B cell (primary cell): ENCODE measurements around the gene SPRR5. TPM values are rescaled to one million over a fixed set of nuclear protein-coding genes. Genes with fewer than 3 reads are reported as not detected.

Experiments
- ATAC-seq: fragments of 200-7000 bp; cut with Tn5 transposase; one replicate; pipeline ENCODE4 v1.10.0; 2021; ENCODE audit warnings: low read depth, mild to moderate bottlenecking, moderate number of reproducible peaks, moderate library complexity
- CTCF ChIA-PET: fragments of 350-600 bp; sonication (Branson Sonifier 250); formaldehyde crosslinking; loops from one replicate; lab custom pipeline; 2021; ENCODE audit warnings: antibody characterized with exemption, inconsistent platforms; lab: Charles Lee
- POLR2A ChIA-PET: fragments of 350-600 bp; sonication (Branson Sonifier 250); formaldehyde crosslinking; loops from one replicate; lab custom pipeline; 2021; ENCODE audit warnings: antibody characterized with exemption; lab: Charles Lee
- DNase-seq: peaks from one replicate; pipeline ENCODE4 v3.0.0; 2013
- H2AFZ ChIP-seq: 2 replicates; pipeline ENCODE4 v1.6.1; 2012; ENCODE audit warnings: mild to moderate bottlenecking, low read depth, low read length; ENCODE audit not compliant: insufficient read depth, poor library complexity, severe bottlenecking
- H3K27ac ChIP-seq, 2 donors: 1 replicate in 1 of 2; 2 replicates in 1 of 2; pipeline ENCODE4 v1.5.1; 2012 to 2013; ENCODE audit warnings: low read length in 2 of 2, mild to moderate bottlenecking in 2 of 2, moderate library complexity in 1 of 2
- H3K27me3 ChIP-seq, 4 experiments: fragments of 200-600 bp in 1 of 4; sonication (generic) in 1 of 4; replicated peaks in 1 of 4; 1 replicate in 2 of 4; 2 replicates in 2 of 4; pipeline versions ENCODE4 v1.6.1 to v1.7.0; 2013 to 2016; ENCODE audit warnings: low read length in 3 of 4, mild to moderate bottlenecking in 2 of 4, mixed read lengths in 1 of 4, moderate library complexity in 1 of 4; ENCODE audit not compliant: insufficient read depth in 4 of 4, control insufficient read depth in 3 of 4; ENCODE audit errors: control extremely low read depth in 1 of 4
- H3K36me3 ChIP-seq, 2 experiments: replicated peaks in 1 of 2; 1 replicate in 1 of 2; 2 replicates in 1 of 2; pipeline versions ENCODE4 v1.6.1 to v1.7.1; 2013; ENCODE audit warnings: low read length in 1 of 2; ENCODE audit not compliant: insufficient read depth in 2 of 2, control insufficient read depth in 1 of 2; ENCODE audit errors: control extremely low read depth in 1 of 2, extremely low read depth in 1 of 2
- H3K4me1 ChIP-seq, 2 donors: fragments of 200-600 bp in 1 of 2; sonication (generic) in 1 of 2; 1 replicate in 1 of 2; 2 replicates in 1 of 2; pipeline versions ENCODE4 v1.5.1 to v1.6.1; 2013 to 2017; ENCODE audit warnings: low read length in 2 of 2; ENCODE audit not compliant: control insufficient read depth in 2 of 2, insufficient read depth in 2 of 2
- H3K4me2 ChIP-seq: replicated peaks from 2 replicates; pipeline ENCODE3; 2012; ENCODE audit warnings: mild to moderate bottlenecking, low read depth, low read length; ENCODE audit not compliant: poor library complexity, severe bottlenecking
- H3K4me3 ChIP-seq, 5 experiments: fragments of 200-600 bp in 1 of 5; sonication (generic) in 1 of 5; 1 replicate in 3 of 5; 2 replicates in 2 of 5; pipeline versions ENCODE4 v1.5.1 to v1.7.0; 2011 to 2016; ENCODE audit warnings: low read length in 4 of 5, mild to moderate bottlenecking in 4 of 5, low read depth in 2 of 5, control low read depth in 1 of 5, moderate library complexity in 1 of 5; ENCODE audit not compliant: insufficient read depth in 1 of 5; ENCODE audit errors: control extremely low read depth in 1 of 5, extremely low read depth in 1 of 5
- H3K79me2 ChIP-seq: fragments of 200-600 bp; sonication (generic); one replicate; pipeline ENCODE4 v1.6.0; 2016; ENCODE audit warnings: low read length; ENCODE audit not compliant: control insufficient read depth, insufficient read depth
- H3K9ac ChIP-seq: fragments of 200-600 bp; sonication (generic); 2 replicates; pipeline ENCODE4 v1.6.1; 2017; ENCODE audit warnings: mild to moderate bottlenecking, low read length, moderate library complexity
- H3K9me3 ChIP-seq, 3 donors: one replicate each; pipeline versions ENCODE4 v1.6.1 to v1.7.1; 2013; ENCODE audit warnings: low read length in 2 of 3; ENCODE audit not compliant: control insufficient read depth in 2 of 3, insufficient read depth in 1 of 3; ENCODE audit errors: control extremely low read depth in 1 of 3
- H4K20me1 ChIP-seq: 2 replicates; pipeline ENCODE4 v1.6.0; 2012; ENCODE audit warnings: mild to moderate bottlenecking, low read length; ENCODE audit not compliant: insufficient read depth, control insufficient read depth, poor library complexity, severe bottlenecking
- H3K27ac Mint-ChIP-seq: one replicate; pipeline ENCODE4 v1.8.0; 2021; ENCODE audit warnings: mixed read lengths
- H3K27me3 Mint-ChIP-seq: one replicate; pipeline ENCODE4 v1.8.0; 2021; ENCODE audit warnings: mixed read lengths
- H3K4me1 Mint-ChIP-seq: one replicate; pipeline ENCODE4 v1.8.0; 2021; ENCODE audit warnings: mixed read lengths
- H3K4me3 Mint-ChIP-seq: one replicate; pipeline ENCODE4 v1.8.0; 2021; ENCODE audit warnings: mixed read lengths
- H3K9me3 Mint-ChIP-seq: one replicate; pipeline ENCODE4 v1.8.0; 2022; ENCODE audit warnings: mixed read lengths; ENCODE audit not compliant: insufficient read depth
- CTCF ChIP-seq: fragments of 200-600 bp; IDR thresholded peaks from one replicate; pipeline ENCODE4 v1.8.0; 2022; ENCODE audit warnings: antibody characterized with exemption, mild to moderate bottlenecking
- EZH2 ChIP-seq: IDR thresholded peaks from 2 replicates; pipeline ENCODE4 v1.6.1; 2012; ENCODE audit warnings: borderline replicate concordance, low read depth, mild to moderate bottlenecking, moderate library complexity, low read length; ENCODE audit not compliant: insufficient read depth, poor library complexity, severe bottlenecking
- WGBS: methylation state at CpG from one replicate; pipeline ENCODE4 v1.1.5; 2013; ENCODE audit warnings: missing lambda C conversion rate; ENCODE audit not compliant: insufficient coverage; 5-methylcytosine and 5-hydroxymethylcytosine counted together
- intact Hi-C: fragments of 100-400 bp; cut with micrococcal nuclease; formaldehyde crosslinking; loops from one replicate; pipeline ENCODE4 v1.10.0; 2022
- polyA plus RNA-seq: library from polyadenylated mRNA; depleted of rRNA; stranded (reverse); fragments of >200 nt; gene quantifications from 2 replicates; pipeline ENCODE4 v1.2.3, GENCODE V29; 2012
- total RNA-seq, 2 donors: library from RNA; stranded (reverse); fragments of 120-200 nt in 1 of 2; gene quantifications; 1 replicate in 1 of 2; 2 replicates in 1 of 2; pipeline versions ENCODE4 v1.2.3 to v1.2.4, GENCODE V29; 2013 to 2022

The SPRR5 gene
- total and polyA plus RNA-seq, 2 donors (not counting 1 experiment from before 2014, with no cell fraction given): not detected

- Histone ChIP-seq H3K4me2 (no peak overlapping the region), H4K20me1 (no peaks in the 10 kb centered on the region), H3K36me3 (no peaks in the 10 kb centered on the region), H3K4me3 (no peak overlapping the region), H3K27me3 (peaks cover 0 to 8% (median 4%) of the 10 kb centered on the region in 4 experiments), H3K27ac (no peak overlapping the region), H2AFZ (no peak overlapping the region), H3K9me3 (peaks cover 0 to 18% (median 0%) of the 10 kb centered on the region in 3 donors), H3K4me1 (no peaks in the 10 kb centered on the region), H3K9ac (no peak overlapping the region), H3K79me2 (no peaks in the 10 kb centered on the region)
- ChIA-PET CTCF (no interaction called here), POLR2A (no interaction called here)
- intact Hi-C loops: no loop called here
- WGBS: 75% methylated on average over 1 of the region's 1 CpG
- ATAC-seq (no peak), DNase-seq (no peak)
- Mint-ChIP-seq H3K9me3 (no peaks in the 10 kb centered on the region), H3K27me3 (peaks cover 43% of the 10 kb centered on the region), H3K4me1 (no peaks in the 10 kb centered on the region), H3K4me3 (no peak overlapping the region), H3K27ac (no peak overlapping the region)
- no peak for TF ChIP-seq EZH2
- TF ChIP-seq CTCF: no peak
Observed at GRCh38 chr1:152912471-152912870, 34.5 kb upstream of the SPRR5 start.

GRCh38 chr1:152912900-152913299 lies 34.1 kb upstream of the SPRR5 start:
- Histone ChIP-seq H3K4me3 (no peak overlapping the region), H3K79me2 (no peaks in the 10 kb centered on the region), H3K36me3 (no peaks in the 10 kb centered on the region), H4K20me1 (no peaks in the 10 kb centered on the region), H3K4me2 (no peak overlapping the region), H3K27me3 (peaks cover 0 to 6% (median 4%) of the 10 kb centered on the region in 4 experiments), H3K27ac (no peak overlapping the region), H3K9me3 (peaks cover 0 to 18% (median 0%) of the 10 kb centered on the region in 3 donors), H3K4me1 (no peaks in the 10 kb centered on the region), H2AFZ (no peak overlapping the region), H3K9ac (no peak overlapping the region)
- intact Hi-C loops: no loop called here
- Mint-ChIP-seq H3K9me3 (no peaks in the 10 kb centered on the region), H3K27me3 (peaks cover 43% of the 10 kb centered on the region), H3K27ac (no peak overlapping the region), H3K4me3 (no peak overlapping the region), H3K4me1 (no peaks in the 10 kb centered on the region)
- 79% methylated on average over 5 of the region's 5 CpGs for WGBS
- DNase-seq: no peak
- POLR2A ChIA-PET: no interaction called here
- CTCF ChIA-PET: no interaction called here
- ATAC-seq: no peak
- TF ChIP-seq EZH2 (no peak), CTCF (no peak)
